ENCODE measurements around the gene TPCN1. TPM values are rescaled to one million over a fixed set of nuclear protein-coding genes. Genes with fewer than 3 reads are reported as not detected.

TPCN1 gene
- polyA plus RNA-seq, 3 donors: 26.4 to 41.7 (median 36.1) TPM

DNA sequence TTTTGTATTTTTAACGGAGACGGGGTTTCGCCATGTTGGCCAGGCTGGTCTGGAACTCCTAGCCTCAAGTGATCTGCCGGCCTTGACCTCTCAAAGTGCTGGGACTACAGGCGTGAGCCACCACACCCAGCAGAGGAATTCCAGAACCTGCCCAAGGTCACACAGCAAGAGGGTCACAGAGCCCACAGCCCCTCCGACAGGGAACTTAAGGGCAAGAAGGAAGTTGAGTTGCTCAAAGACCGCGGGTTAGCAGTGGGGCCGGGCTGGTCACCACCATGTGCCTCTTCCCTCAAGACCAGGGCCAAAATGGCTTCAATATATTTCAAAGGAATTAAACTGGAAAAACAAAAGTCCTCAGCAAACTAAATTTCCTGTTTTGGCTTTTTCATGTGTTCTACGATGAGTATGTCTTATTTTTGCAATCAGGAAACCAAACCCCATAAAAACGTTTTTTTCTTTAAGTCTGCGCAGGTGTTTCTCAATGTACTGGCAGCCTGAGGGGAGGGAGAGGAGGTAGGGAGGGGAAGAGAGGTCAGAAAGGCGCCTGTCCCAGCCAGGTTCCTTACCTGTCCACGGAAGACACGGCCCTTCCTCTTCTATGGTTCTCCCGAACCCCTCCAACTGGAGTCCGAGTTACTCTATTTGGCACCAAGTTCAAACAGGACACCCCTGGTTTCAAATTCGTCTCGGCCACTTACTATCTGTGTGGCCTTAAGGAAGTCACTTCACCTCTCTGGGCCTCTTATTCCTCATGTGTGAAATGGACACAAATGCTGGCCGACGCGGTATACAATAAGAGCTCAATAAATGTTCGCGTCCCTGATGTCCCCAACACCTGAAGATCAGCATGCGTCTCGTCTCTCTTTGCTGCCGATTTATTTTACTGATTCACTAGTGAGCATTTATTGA is 112.9 kb downstream of the TPCN1 start:
- WGBS, 3 donors: 19 to 25% (median 24%) methylated on average over 27 of the region's 27 CpGs
- H3K27ac ChIP-seq (ENCODE audit: low read depth, low read length): peak overlapping the region; percentile 13

DNA sequence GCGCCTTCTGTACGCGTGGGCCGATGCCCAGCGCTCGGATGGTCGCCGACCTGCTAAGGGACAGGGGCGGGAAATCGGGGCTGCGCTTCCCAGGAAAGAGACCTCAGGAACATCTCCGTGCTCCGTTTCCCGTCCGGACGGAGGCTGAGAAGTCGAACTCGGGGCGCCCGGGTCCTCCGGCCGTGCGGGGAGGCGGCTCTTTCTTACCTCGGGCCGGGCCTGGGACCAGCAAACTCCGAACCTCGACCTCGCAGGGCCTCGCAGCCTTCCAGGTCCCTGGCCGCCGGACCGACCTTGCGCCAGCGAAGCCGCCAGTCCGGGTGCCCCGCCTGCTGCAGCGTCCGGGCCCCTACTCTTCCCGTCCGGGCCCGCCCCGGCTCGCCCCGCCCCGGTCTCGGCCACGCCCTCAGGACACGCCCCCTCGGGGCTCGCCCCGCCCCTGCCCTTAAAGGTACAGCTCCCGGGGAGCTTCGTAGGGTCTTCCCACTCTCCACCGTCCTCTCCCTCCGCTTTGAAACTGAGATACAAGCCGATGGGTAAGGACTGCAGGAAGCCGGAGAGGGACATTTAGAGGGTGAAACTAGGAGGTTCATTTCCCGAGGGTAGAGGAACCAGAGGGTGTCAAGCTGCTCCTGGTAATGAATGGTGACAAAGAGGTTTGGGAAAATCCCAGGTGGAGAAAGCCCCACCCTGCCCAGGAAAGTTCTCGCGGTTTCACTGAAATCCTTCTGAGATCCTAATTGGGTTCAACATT is 113.7 kb downstream of the TPCN1 start, which contains the start of gene SLC8B1:
SLC8B1 (minus strand) TSS at position 324 of the 754 bp plus-strand sequence. CDS start 2,231 bp downstream, outside the sequence.
- WGBS, 3 donors: 0 to 1% (median 0%) methylated on average over 61 to 62 of the region's 62 CpGs
- H3K27ac ChIP-seq (ENCODE audit: low read depth, low read length): peak within 1 kb of the TSS; percentile 13

DNA sequence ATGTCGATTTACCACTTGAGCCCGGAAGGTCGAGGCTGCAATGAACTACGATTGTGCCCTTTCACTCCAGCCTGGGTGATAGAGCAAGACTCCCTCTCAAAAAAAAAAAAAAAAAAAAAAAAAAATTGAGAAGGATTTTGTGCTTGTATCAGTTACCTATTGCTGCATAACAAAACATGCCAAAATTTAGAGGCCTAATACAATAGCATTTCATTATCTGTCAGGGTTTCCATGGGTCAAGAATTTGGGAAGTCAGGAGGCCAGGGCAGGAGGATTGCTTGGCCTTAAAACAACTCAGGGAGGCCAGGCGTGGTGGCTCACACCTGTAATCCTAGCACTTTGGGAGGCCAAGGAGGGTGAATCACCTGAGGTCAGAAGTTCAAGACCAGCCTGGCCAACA is 118.3 kb downstream of the TPCN1 start:
- no peak overlapping the region for H3K27ac ChIP-seq (ENCODE audit: low read depth, low read length)
- 94 to 96% (median 95%) methylated on average over 5 of the region's 5 CpGs for WGBS, 3 donors

DNA sequence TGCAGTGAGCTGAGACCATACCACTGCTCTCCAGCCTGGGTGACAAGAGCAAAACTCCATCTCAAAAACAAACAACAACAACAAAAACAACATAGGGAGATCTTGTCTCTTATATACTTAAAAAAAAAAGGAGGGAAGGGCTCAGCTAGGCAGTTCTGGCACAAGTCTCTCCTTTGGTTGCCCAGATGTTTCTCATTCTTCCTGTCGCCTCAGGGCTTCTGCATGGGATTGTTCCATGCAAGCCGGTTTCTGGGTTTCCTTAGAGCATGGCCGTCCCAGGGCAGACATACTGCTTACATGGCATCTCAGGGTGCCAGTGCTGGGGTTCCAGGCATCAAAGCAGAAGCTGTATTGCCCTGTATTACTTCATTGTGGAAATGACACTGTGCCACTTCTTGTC is 118.8 kb downstream of the TPCN1 start:
- no peak overlapping the region for H3K27ac ChIP-seq (ENCODE audit: low read depth, low read length)
- 72 to 90% (median 80%) methylated on average over 3 of the region's 3 CpGs for WGBS, 3 donors

DNA sequence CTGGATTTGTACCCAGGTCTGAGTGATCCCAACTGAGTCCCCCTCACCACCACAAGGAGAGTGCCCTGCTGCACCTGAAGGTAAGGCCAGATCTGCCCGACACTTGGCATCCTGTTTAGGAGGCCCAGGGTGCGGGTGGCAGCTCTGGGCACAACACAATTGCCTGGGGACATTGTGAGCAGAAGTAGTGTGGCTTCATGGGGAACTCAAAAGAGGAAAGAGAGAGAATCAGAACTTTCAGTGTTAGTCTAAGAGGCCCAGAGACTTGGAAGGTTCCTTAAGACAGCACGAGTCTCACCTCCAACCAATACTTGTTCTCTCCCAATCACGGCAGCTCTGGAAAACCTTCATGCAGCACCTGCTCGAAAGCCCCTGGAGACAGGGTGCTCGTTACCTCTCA is 120.3 kb downstream of the TPCN1 start:
- no peak overlapping the region for H3K27ac ChIP-seq (ENCODE audit: low read depth, low read length)
- WGBS, 3 donors: 76 to 90% (median 82%) methylated on average over 6 of the region's 6 CpGs

DNA sequence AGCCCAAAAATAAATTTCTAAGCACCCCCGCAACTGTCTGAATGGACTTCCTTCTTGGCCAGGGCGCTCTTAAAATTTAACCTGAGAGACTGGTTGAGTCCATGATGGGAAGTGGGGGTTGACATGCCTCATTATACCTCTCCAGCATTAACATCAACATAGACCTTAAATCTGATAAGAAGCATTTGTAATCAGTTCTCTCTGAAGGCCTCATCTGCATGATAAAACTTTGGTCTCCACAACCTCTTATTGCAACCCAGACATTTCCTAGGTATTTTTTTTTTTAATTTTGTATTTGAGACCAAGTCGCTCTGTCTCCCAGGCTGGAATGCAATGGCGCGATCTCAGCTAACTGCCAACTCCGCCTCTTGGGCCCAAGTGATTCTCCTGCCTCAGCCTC is 124.1 kb downstream of the TPCN1 start:
- H3K27ac ChIP-seq (ENCODE audit: low read depth, low read length): no peak overlapping the region
- WGBS, 3 donors: 94 to 96% (median 95%) methylated on average over 6 of the region's 6 CpGs

DNA sequence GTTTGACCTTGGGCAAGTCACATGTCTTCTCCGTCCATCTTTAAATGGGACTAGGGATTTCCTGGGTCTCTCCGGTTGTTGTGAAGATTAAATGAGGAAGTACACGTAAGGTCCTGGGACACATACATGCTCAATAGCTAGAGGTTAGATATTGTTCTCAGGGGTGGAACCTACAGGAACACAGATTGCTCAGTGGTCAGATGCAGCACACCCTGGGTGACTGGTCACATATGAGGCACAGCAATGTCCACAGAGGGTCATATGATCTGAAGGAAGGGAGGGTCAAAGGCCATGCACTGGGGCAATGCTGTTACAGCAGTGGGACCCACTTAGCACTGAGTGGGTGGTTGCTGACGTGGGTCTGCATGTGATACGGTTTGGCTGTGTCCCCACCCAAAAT is 125.1 kb downstream of the TPCN1 start:
- 65 to 91% (median 78%) methylated on average over 5 of the region's 5 CpGs for WGBS, 3 donors
- no peak overlapping the region for H3K27ac ChIP-seq (ENCODE audit: low read depth, low read length)

DNA sequence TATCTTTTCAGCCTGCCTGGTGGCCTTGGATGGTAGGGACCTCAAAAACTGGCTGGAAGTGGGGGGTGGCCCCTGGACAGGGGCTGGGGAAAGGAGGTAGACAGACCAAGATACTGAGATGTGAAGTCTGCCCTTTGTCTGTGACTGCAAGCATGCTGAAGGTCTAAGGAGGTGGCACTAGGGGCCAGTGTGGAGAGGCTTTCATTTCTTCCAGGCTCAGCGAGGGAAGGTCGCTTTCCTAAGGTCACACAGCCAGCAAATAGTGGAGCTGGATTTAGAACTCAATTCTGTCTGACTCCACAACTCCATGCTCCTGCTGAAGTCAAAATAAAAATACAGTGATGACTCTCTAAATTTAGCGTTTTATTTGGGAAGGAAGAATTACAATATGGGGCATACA is 125.8 kb downstream of the TPCN1 start:
- no peak overlapping the region for H3K27ac ChIP-seq (ENCODE audit: low read depth, low read length)
- 91 to 97% (median 93%) methylated on average over 3 of the region's 3 CpGs for WGBS, 3 donors

DNA sequence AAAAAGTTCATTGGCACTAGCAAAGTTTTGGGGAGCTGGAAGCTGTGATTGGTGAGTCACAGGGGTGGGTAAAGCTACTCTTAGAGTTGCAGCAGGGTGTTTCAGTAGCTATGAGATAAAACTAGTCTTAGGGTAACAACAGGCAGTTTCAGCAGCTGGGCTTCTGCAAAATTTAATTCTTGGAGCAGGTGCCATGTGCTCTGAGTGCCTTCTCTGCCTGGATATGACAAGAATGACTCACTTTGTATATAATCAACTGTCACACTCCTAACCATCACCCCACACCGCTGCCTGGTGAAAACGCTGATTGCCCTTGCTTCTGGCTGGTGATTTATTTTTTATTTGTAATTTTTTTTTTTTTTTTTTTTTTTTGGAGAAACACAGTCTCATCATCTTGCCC is 126.6 kb downstream of the TPCN1 start:
- no peak overlapping the region for H3K27ac ChIP-seq (ENCODE audit: low read depth, low read length)
- 80 to 93% (median 92%) methylated on average over 2 of the region's 2 CpGs for WGBS, 3 donors

Other genes starting within 250 kb of the TPCN1 start
- 1 to 10 TPM; 2.2 to 9.4 (median 4.9) TPM for gene OAS2, start 242.9 kb upstream of the TPCN1 start, polyA plus RNA-seq
- 100 to 1,000 TPM in 1 of 3 donors, 10 to 100 TPM in 1, 1 to 10 TPM in 1; 3.4 to 109 (median 21.9) TPM for gene DTX1, start 164.7 kb upstream of the TPCN1 start, polyA plus RNA-seq
- gene RASAL1, start 85.7 kb upstream of the TPCN1 start, polyA plus RNA-seq: 1 to 10 TPM in 1 of 3 donors, under 1 TPM in 1, not detected in 1; 0.74 to 1.9 TPM
- gene CFAP73, start 71.7 kb upstream of the TPCN1 start, polyA plus RNA-seq: under 1 TPM in 2 of 3 donors, not detected in 1; 0.39 to 0.73 TPM
- 10 to 100 TPM; 25.8 to 49.2 (median 38.6) TPM for gene DDX54, start 36.0 kb upstream of the TPCN1 start, polyA plus RNA-seq
- 10 to 100 TPM in 1 of 3 donors, 1 to 10 TPM in 2; 8.4 to 10.3 (median 8.7) TPM for gene RITA1, start 35.7 kb upstream of the TPCN1 start, polyA plus RNA-seq
- 10 to 100 TPM; 17.0 to 20.2 (median 17.5) TPM for gene SLC8B1, start 113.6 kb downstream of the TPCN1 start, polyA plus RNA-seq
- 10 to 100 TPM in 2 of 3 donors, 1 to 10 TPM in 1; 8.8 to 20.1 (median 12.5) TPM for gene PLBD2, start 137.1 kb downstream of the TPCN1 start, polyA plus RNA-seq
- 1 to 10 TPM in 2 of 3 donors, under 1 TPM in 1; 0.13 to 2.9 (median 1.3) TPM for gene SDS, start 182.4 kb downstream of the TPCN1 start, polyA plus RNA-seq
- gene SDSL, start 200.9 kb downstream of the TPCN1 start, polyA plus RNA-seq: 1 to 10 TPM; 4.9 to 9.9 (median 8.0) TPM

Measured in adipose tissue (tissue), 3 donors.